ENCODE measurements around the gene FMR1.

The FMR1 gene

GRCh38 chrX:147914591-147914990 is 2.9 kb downstream of the FMR1 start (continued):
- TF ChIP-seq ZNF518A (tag by site-specific recombination; conservative IDR thresholded peaks at IDR 0.05; ENCODE audit: low read depth) (no peak), ZNF433 (tag by site-specific recombination; IDR thresholded peaks at IDR 0.05; ENCODE audit: low read depth) (no peak), REST (tag by site-specific recombination; IDR thresholded peaks at IDR 0.05) (no peak), ZNF416 (tag by site-specific recombination; IDR thresholded peaks at IDR 0.05) (no peak), ZNF341 (tag by site-specific recombination; IDR thresholded peaks at IDR 0.05; ENCODE audit: low read depth) (no peak), ZFP37 (tag by site-specific recombination; IDR thresholded peaks at IDR 0.05) (no peak), KLF9 (tag by site-specific recombination; IDR thresholded peaks at IDR 0.05; ENCODE audit: low read depth) (no peak), YY1 (tag by site-specific recombination; IDR thresholded peaks at IDR 0.05) (no peak), ZNF792 (tag by site-specific recombination; IDR thresholded peaks at IDR 0.05) (no peak), ZNF548 (tag by site-specific recombination; IDR thresholded peaks at IDR 0.05) (no peak), PRDM6 (tag by site-specific recombination; IDR thresholded peaks at IDR 0.05) (peak; percentile 88), ZNF830 (tag by site-specific recombination; IDR thresholded peaks at IDR 0.05; ENCODE audit: low read depth) (no peak), ZNF530 (tag by site-specific recombination; IDR thresholded peaks at IDR 0.05; ENCODE audit: low read depth) (no peak), HOXA7 (CRISPR knock-in tag; IDR thresholded peaks at IDR 0.05; ENCODE audit: borderline replicate concordance) (no peak), ZNF701 (tag by site-specific recombination; IDR thresholded peaks at IDR 0.05) (no peak), OSR2 (tag by site-specific recombination; IDR thresholded peaks at IDR 0.05) (peak; percentile 37; the same call in 1 of the 2 replicates), ZSCAN18 (tag by site-specific recombination; IDR thresholded peaks at IDR 0.05) (no peak), GLIS1 (tag by site-specific recombination; IDR thresholded peaks at IDR 0.05) (no peak), KLF7 (tag by site-specific recombination; IDR thresholded peaks at IDR 0.05; ENCODE audit: borderline replicate concordance) (no peak), ZNF843 (tag by site-specific recombination; IDR thresholded peaks at IDR 0.05) (peak; percentile 70), FEZF1 (tag by site-specific recombination; IDR thresholded peaks at IDR 0.05) (peak; percentile 54), ZNF624 (tag by site-specific recombination; IDR thresholded peaks at IDR 0.05) (no peak), ZNF335 (tag by site-specific recombination; conservative IDR thresholded peaks at IDR 0.05) (no peak), TRIM28 (IDR thresholded peaks at IDR 0.05; ENCODE audit: borderline replicate concordance, low read length) (no peak)

All from HEK293 (cell line).